Measurements from ENCODE around the gene TTC12. TPM values are rescaled to one million over a fixed set of nuclear protein-coding genes. Genes with fewer than 3 reads are reported as not detected.

Gene TTC12
- polyA plus RNA-seq, 1 donor from 2014 or later = 4.2 TPM

GRCh38 chr11:113308601-113309000, 5.8 kb upstream of the TTC12 start:
- no peak for TF ChIP-seq EP300 (conservative IDR thresholded peaks at IDR 0.05; ENCODE audit: poor library complexity, severe bottlenecking)
- no peak for TF ChIP-seq REST (IDR thresholded peaks at IDR 0.05; ENCODE audit: borderline replicate concordance)
- no peak for TF ChIP-seq TAF1 (IDR thresholded peaks at IDR 0.05; ENCODE audit: low read depth)
- no peak for TF ChIP-seq EZH2 (IDR thresholded peaks at IDR 0.05; ENCODE audit: borderline replicate concordance, insufficient read depth, low read length, poor library complexity, severe bottlenecking)
- TF ChIP-seq POLR2AphosphoS5 (IDR thresholded peaks at IDR 0.05) = no peak
- TF ChIP-seq SMC3 (conservative IDR thresholded peaks at IDR 0.05; ENCODE audit: poor library complexity) = no peak
- TF ChIP-seq MXI1 (conservative IDR thresholded peaks at IDR 0.05; ENCODE audit: poor library complexity, severe bottlenecking) = no peak
- no peak for TF ChIP-seq RAD21 (conservative IDR thresholded peaks at IDR 0.05)
- no peak for TF ChIP-seq CTCF (IDR thresholded peaks at IDR 0.05; ENCODE audit: poor library complexity, severe bottlenecking)
- H3K79me2 ChIP-seq (replicated peaks; ENCODE audit: insufficient read depth, low read length) = no peaks in the 10 kb centered on the region
- H3K4me2 ChIP-seq (ENCODE audit: low read length) = no peak overlapping the region

GRCh38 chr11:113311536-113311935, 2.8 kb upstream of the TTC12 start:
- no peak overlapping the region for H3K27ac ChIP-seq (ENCODE audit: low read length)

More at GRCh38 chr11:113308601-113309000, 5.8 kb upstream of the TTC12 start:
- Histone ChIP-seq H3K9me2 (ENCODE audit: insufficient read depth, low read length) (no peaks in the 10 kb centered on the region), H3F3A (ENCODE audit: insufficient read depth, low read length, poor library complexity, severe bottlenecking) (no peaks in the 10 kb centered on the region), H2AFZ (ENCODE audit: low read depth, low read length) (no peak overlapping the region), H3K27ac (ENCODE audit: low read length) (no peak overlapping the region), H3K4me3 (ENCODE audit: low read length) (no peak overlapping the region), H3K9me3 (ENCODE audit: low read length) (no peaks in the 10 kb centered on the region), H3K27me3 (ENCODE audit: insufficient read depth, low read depth, low read length) (no peaks in the 10 kb centered on the region), H3K36me3 (ENCODE audit: insufficient read depth, low read length) (no peaks in the 10 kb centered on the region), H3K9ac (ENCODE audit: low read length) (no peak overlapping the region), H4K20me1 (ENCODE audit: insufficient read depth) (no peaks in the 10 kb centered on the region)

More at GRCh38 chr11:113311536-113311935, 2.8 kb upstream of the TTC12 start:
- Histone ChIP-seq H3K4me3 (ENCODE audit: low read length) (no peak overlapping the region), H3K36me3 (ENCODE audit: insufficient read depth, low read length) (no peaks in the 10 kb centered on the region), H3K9me3 (ENCODE audit: low read length) (no peaks in the 10 kb centered on the region), H2AFZ (ENCODE audit: low read depth, low read length) (no peak overlapping the region), H3K9ac (ENCODE audit: low read length) (no peak overlapping the region), H3K9me2 (ENCODE audit: insufficient read depth, low read length) (no peaks in the 10 kb centered on the region), H3K79me2 (replicated peaks; ENCODE audit: insufficient read depth, low read length) (no peaks in the 10 kb centered on the region), H3K27me3 (ENCODE audit: insufficient read depth, low read depth, low read length) (no peaks in the 10 kb centered on the region), H3F3A (ENCODE audit: insufficient read depth, low read length, poor library complexity, severe bottlenecking) (no peaks in the 10 kb centered on the region), H4K20me1 (ENCODE audit: insufficient read depth) (no peaks in the 10 kb centered on the region), H3K4me2 (ENCODE audit: low read length) (no peak overlapping the region)
- TF ChIP-seq REST (IDR thresholded peaks at IDR 0.05; ENCODE audit: borderline replicate concordance) (no peak), EZH2 (IDR thresholded peaks at IDR 0.05; ENCODE audit: borderline replicate concordance, insufficient read depth, low read length, poor library complexity, severe bottlenecking) (no peak), POLR2AphosphoS5 (IDR thresholded peaks at IDR 0.05) (no peak), RAD21 (conservative IDR thresholded peaks at IDR 0.05) (no peak), SMC3 (conservative IDR thresholded peaks at IDR 0.05; ENCODE audit: poor library complexity) (no peak), MXI1 (conservative IDR thresholded peaks at IDR 0.05; ENCODE audit: poor library complexity, severe bottlenecking) (no peak), TAF1 (IDR thresholded peaks at IDR 0.05; ENCODE audit: low read depth) (no peak), CTCF (IDR thresholded peaks at IDR 0.05; ENCODE audit: poor library complexity, severe bottlenecking) (no peak), EP300 (conservative IDR thresholded peaks at IDR 0.05; ENCODE audit: poor library complexity, severe bottlenecking) (no peak)
